Neuronal stem cell (in vitro differentiated cells): ENCODE data around the gene SCFD1. TPM values are rescaled to one million over a fixed set of nuclear protein-coding genes. Genes with fewer than 3 reads are reported as not detected.

ENCODE experiments used
- DNase-seq: peaks from one replicate; pipeline ENCODE4 v3.0.0-alpha.2; 2013; ENCODE audit warnings: low spot score
- H2AFZ ChIP-seq: one replicate; pipeline ENCODE4 v1.6.1; 2013; ENCODE audit warnings: mild to moderate bottlenecking, low read length, inconsistent platforms
- H2AK5ac ChIP-seq: 2 replicates; pipeline ENCODE4 v1.6.1; 2013; ENCODE audit warnings: low read depth, mild to moderate bottlenecking, inconsistent platforms, low read length, moderate library complexity, mixed read lengths
- H2BK120ac ChIP-seq: 2 replicates; pipeline ENCODE4 v1.6.1; 2013; ENCODE audit warnings: low read depth, mild to moderate bottlenecking, inconsistent platforms, low read length, moderate library complexity, mixed read lengths
- H2BK12ac ChIP-seq: one replicate; pipeline ENCODE4 v1.6.1; 2013; ENCODE audit warnings: low read length, inconsistent platforms
- H2BK15ac ChIP-seq: 2 replicates; pipeline ENCODE4 v1.6.1; 2013; ENCODE audit warnings: mild to moderate bottlenecking, low read length, inconsistent platforms, mixed read lengths
- H2BK5ac ChIP-seq: one replicate; pipeline ENCODE4 v1.6.1; 2013; ENCODE audit warnings: inconsistent platforms, mild to moderate bottlenecking, low read length, moderate library complexity
- H3K14ac ChIP-seq: one replicate; pipeline ENCODE4 v1.6.1; 2013; ENCODE audit warnings: low read length, inconsistent platforms
- H3K18ac ChIP-seq: 2 replicates; pipeline ENCODE4 v1.6.1; 2013; ENCODE audit warnings: low read length, inconsistent platforms
- H3K23ac ChIP-seq: 2 replicates; pipeline ENCODE4 v1.6.1; 2013; ENCODE audit warnings: low read depth, mild to moderate bottlenecking, mixed read lengths, low read length, inconsistent platforms; ENCODE audit not compliant: poor library complexity
- H3K27ac ChIP-seq: replicated peaks from 3 replicates; pipeline ENCODE4 v1.5.1; 2013; ENCODE audit warnings: low read length, inconsistent platforms
- H3K27me3 ChIP-seq, 3 experiments: 2 replicates each; pipeline ENCODE4 v1.6.1; 2013; ENCODE audit warnings: low read length in 3 of 3, mild to moderate bottlenecking in 2 of 3, inconsistent platforms in 1 of 3, low read depth in 1 of 3, mixed read lengths in 1 of 3, moderate library complexity in 1 of 3; ENCODE audit not compliant: control insufficient read depth in 3 of 3, insufficient read depth in 3 of 3
- H3K36me3 ChIP-seq, 2 donors: replicated peaks in 1 of 2; 2 replicates each; pipeline ENCODE4 v1.6.1; 2013; ENCODE audit warnings: low read length in 2 of 2; ENCODE audit not compliant: control insufficient read depth in 2 of 2, insufficient read depth in 2 of 2
- H3K4ac ChIP-seq: 2 replicates; pipeline ENCODE4 v1.6.1; 2013; ENCODE audit warnings: inconsistent platforms, mild to moderate bottlenecking, low read length, moderate library complexity
- H3K4me1 ChIP-seq, 2 donors: 1 replicate in 1 of 2; 2 replicates in 1 of 2; pipeline ENCODE4 v1.6.1; 2013; ENCODE audit warnings: low read length in 2 of 2, low read depth in 1 of 2; ENCODE audit not compliant: control insufficient read depth in 2 of 2, insufficient read depth in 1 of 2
- H3K4me2 ChIP-seq: one replicate; pipeline ENCODE4 v1.6.1; 2013; ENCODE audit warnings: mild to moderate bottlenecking, low read length, inconsistent platforms; ENCODE audit not compliant: insufficient read depth, poor library complexity, severe bottlenecking
- H3K4me3 ChIP-seq, 2 donors: 2 replicates each; pipeline ENCODE4 v1.5.1; 2013; ENCODE audit warnings: low read length in 2 of 2, mild to moderate bottlenecking in 2 of 2, inconsistent platforms in 1 of 2, moderate library complexity in 1 of 2
- H3K79me1 ChIP-seq: one replicate; pipeline ENCODE4 v1.6.1; 2013; ENCODE audit warnings: low read depth, mild to moderate bottlenecking, inconsistent platforms, low read length, moderate library complexity
- H3K9ac ChIP-seq: one replicate; pipeline ENCODE4 v1.6.1; 2013; ENCODE audit warnings: mild to moderate bottlenecking, low read depth, low read length, inconsistent platforms; ENCODE audit not compliant: poor library complexity
- H3K9me3 ChIP-seq, 2 donors: replicated peaks in 1 of 2; 2 replicates each; pipeline versions ENCODE3 to v1.6.1; 2013; ENCODE audit warnings: low read length in 2 of 2, mild to moderate bottlenecking in 2 of 2, inconsistent platforms in 1 of 2, low read depth in 1 of 2, mixed read lengths in 1 of 2, moderate library complexity in 1 of 2; ENCODE audit not compliant: control insufficient read depth in 2 of 2, insufficient read depth in 1 of 2
- H4K8ac ChIP-seq: one replicate; pipeline ENCODE4 v1.6.1; 2013; ENCODE audit warnings: low read depth, mild to moderate bottlenecking, inconsistent platforms, low read length, moderate library complexity
- H4K91ac ChIP-seq: one replicate; pipeline ENCODE4 v1.6.1; 2013; ENCODE audit warnings: low read length, low read depth, mild to moderate bottlenecking, inconsistent platforms; ENCODE audit not compliant: poor library complexity
- WGBS, 2 donors: extraction: QIAGEN DNeasy Blood & Tissue Kit; methylation state at CpG; one replicate each; pipeline ENCODE4 v1.1.7; 2013; ENCODE audit warnings: missing lambda C conversion rate in 2 of 2, mixed read lengths in 1 of 2; ENCODE audit not compliant: insufficient read length in 2 of 2, insufficient replicate concordance in 1 of 2; ENCODE audit errors: extremely low coverage in 2 of 2; 5-methylcytosine and 5-hydroxymethylcytosine counted together
- polyA plus RNA-seq, 2 experiments: library from polyadenylated mRNA; stranded (reverse); fragments of 200-250 nt; gene quantifications; one replicate each; pipeline ENCODE4 v1.2.3, GENCODE V29; 2013

The SCFD1 gene, protein sequence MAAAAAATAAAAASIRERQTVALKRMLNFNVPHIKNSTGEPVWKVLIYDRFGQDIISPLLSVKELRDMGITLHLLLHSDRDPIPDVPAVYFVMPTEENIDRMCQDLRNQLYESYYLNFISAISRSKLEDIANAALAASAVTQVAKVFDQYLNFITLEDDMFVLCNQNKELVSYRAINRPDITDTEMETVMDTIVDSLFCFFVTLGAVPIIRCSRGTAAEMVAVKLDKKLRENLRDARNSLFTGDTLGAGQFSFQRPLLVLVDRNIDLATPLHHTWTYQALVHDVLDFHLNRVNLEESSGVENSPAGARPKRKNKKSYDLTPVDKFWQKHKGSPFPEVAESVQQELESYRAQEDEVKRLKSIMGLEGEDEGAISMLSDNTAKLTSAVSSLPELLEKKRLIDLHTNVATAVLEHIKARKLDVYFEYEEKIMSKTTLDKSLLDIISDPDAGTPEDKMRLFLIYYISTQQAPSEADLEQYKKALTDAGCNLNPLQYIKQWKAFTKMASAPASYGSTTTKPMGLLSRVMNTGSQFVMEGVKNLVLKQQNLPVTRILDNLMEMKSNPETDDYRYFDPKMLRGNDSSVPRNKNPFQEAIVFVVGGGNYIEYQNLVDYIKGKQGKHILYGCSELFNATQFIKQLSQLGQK
- 106 TPM for polyA plus RNA-seq (2013, experiment 1 of 2)
- polyA plus RNA-seq (2013, experiment 2 of 2), result 108 TPM

DNA sequence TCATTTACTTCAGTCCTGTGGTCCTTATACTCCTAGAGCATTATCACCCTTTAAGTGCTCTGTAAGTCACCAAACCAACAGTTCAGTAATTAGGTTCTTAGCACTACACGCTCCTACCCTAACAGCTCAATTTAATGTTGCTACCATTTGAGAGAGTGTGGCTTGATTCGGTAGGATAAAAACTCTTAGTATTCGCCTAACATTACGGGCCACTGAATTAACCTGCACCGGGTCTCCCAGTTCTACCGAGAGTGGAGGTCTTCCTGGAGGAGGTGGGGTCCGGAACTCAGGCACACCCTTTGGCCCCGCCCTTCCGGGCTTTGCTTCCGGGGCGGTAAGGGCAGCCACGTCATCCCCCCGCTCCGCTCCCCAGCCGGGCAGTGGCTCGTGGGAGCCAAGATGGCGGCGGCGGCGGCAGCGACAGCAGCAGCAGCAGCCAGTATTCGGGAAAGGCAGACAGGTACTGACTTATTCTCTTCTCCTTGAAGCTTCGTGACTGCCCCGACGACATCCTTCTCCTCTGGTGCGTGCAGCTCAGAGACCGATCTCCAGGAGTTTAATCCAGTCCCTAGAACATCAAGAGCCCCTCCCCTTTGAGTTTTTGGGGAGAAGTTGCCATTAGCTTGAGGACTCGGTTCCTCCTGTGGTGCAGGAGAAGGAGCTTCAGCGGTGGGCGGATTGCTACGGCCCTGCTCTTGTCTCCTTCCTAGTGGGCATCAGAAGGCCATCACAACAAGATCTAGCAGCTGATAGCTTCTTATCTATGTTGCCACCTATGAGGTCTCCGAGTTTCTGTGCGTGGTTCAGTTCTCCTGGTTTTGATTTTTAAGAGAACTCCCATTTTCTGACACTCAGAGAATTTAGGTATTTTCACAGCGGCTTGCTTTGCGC is at the start of gene SCFD1:
SCFD1 (plus strand) TSS at position 380 of the 891 bp plus-strand sequence; CDS start at position 400, 20 bp downstream.
- Histone ChIP-seq H2BK12ac (no peak within 1 kb of the TSS), H4K91ac (no peak within 1 kb of the TSS), H2BK120ac (no peak within 1 kb of the TSS)

DNA sequence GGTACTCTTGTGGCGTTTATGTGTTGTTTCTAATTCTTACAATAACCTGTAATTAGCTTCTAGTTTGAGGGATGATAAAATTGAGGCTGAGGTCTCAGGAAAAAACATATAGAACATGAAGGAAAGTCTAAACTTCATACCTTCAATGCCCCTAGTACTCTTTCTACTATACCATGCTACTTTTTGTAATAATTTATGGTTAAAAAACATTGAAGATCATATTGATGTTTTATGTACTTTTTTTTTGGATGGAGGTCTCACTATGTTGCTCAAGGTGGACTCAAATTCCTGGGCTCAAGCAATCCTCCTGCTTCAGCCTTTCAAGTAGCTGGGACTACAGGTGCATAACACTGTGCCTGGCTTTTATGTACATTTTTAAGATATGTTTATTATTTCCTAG is 49.3 kb upstream of the SCFD1 start:
- Histone ChIP-seq H2BK15ac (no peak overlapping the region), H2AK5ac (no peak overlapping the region), H2BK12ac (no peak overlapping the region), H3K9me3 (peaks cover 0 to 9% of the 10 kb centered on the region in 2 donors), H2AFZ (no peak overlapping the region), H3K27ac (no peak overlapping the region), H3K4me2 (no peak overlapping the region), H3K79me1 (no peaks in the 10 kb centered on the region), H4K91ac (no peak overlapping the region), H4K8ac (no peak overlapping the region), H2BK5ac (no peak overlapping the region), H3K23ac (no peak overlapping the region), H3K9ac (no peak overlapping the region), H3K4me3 (no peak overlapping the region), H3K36me3 (peaks cover 0 to 10% of the 10 kb centered on the region in 2 donors), H3K27me3 (no peaks in the 10 kb centered on the region), H3K4ac (no peak overlapping the region), H3K4me1 (peaks cover 0 to 4% of the 10 kb centered on the region in 2 donors), H3K14ac (no peak overlapping the region), H2BK120ac (no peak overlapping the region), H3K18ac (no peak overlapping the region)
- no peak for DNase-seq
- no CpG with 5 or more reads among the region's 1 CpG for WGBS, 2 donors

More for the DNA sequence above, at the start of gene SCFD1:
- Histone ChIP-seq H3K14ac (no peak within 1 kb of the TSS), H3K23ac (peak within 1 kb of the TSS; percentile 37), H3K27me3 (no peaks in the 10 kb centered on the region), H2AFZ (peak within 1 kb of the TSS; percentile 93), H3K4me2 (peak within 1 kb of the TSS; percentile 47), H3K18ac (peak within 1 kb of the TSS; percentile 69), H3K9ac (peak within 1 kb of the TSS; percentile 65), H3K4me1 (no peaks in the 10 kb centered on the region), H3K4me3 (peak within 1 kb of the TSS; percentile 83 to 93), H3K9me3 (no peaks in the 10 kb centered on the region), H3K27ac (peak within 1 kb of the TSS; percentile 90), H3K4ac (no peak within 1 kb of the TSS), H3K36me3 (peaks cover 0 to 26% of the 10 kb centered on the region in 2 donors), H2BK15ac (no peak within 1 kb of the TSS), H2BK5ac (no peak within 1 kb of the TSS), H3K79me1 (no peaks in the 10 kb centered on the region), H2AK5ac (no peak within 1 kb of the TSS), H4K8ac (peak within 1 kb of the TSS; percentile 78)
- no CpG with 5 or more reads among the region's 35 CpGs for WGBS, 2 donors
- DNase-seq, result peak; percentile 82

DNA sequence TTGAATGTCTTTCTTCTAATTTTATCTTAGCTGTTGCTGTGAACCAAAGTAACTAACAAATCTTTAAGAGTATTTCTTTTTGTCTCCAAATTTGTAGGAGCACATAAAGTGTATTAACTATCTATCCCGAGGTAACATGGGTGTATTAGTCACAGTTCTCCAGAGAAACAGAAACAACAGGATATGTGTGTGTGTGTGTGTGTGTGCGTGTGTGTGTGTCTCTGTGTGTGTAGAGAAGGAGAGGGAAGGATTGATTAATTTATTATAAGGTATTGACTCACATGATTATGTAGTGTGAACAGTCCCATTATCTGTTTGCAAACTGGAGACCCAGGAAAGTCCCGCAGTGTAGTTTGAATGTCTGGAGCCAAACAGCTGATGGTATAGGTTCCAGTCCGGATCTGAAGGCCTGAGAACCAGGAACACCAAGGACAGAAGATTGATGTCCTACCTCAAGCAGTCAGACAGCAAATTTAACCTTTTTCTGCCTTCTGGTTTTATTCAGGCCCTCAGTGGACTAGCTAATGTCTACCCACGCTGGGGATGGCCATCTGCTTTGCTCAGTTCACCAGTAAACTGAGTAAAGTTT is 48.8 kb upstream of the SCFD1 start:
- Histone ChIP-seq H3K27me3 (no peaks in the 10 kb centered on the region), H3K4me1 (peaks cover 0 to 4% of the 10 kb centered on the region in 2 donors), H4K8ac (no peak overlapping the region), H2AK5ac (no peak overlapping the region), H3K4me2 (no peak overlapping the region), H2BK12ac (no peak overlapping the region), H4K91ac (no peak overlapping the region), H2AFZ (no peak overlapping the region), H3K9me3 (peaks cover 0 to 8% of the 10 kb centered on the region in 2 donors), H3K9ac (no peak overlapping the region), H3K4ac (no peak overlapping the region), H3K14ac (no peak overlapping the region), H3K18ac (no peak overlapping the region), H3K23ac (no peak overlapping the region), H3K79me1 (no peaks in the 10 kb centered on the region), H3K36me3 (peaks cover 0 to 10% of the 10 kb centered on the region in 2 donors), H2BK120ac (no peak overlapping the region), H2BK5ac (no peak overlapping the region), H2BK15ac (no peak overlapping the region), H3K4me3 (no peak overlapping the region), H3K27ac (no peak overlapping the region)
- DNase-seq, result no peak
- WGBS, 2 donors, result no CpG with 5 or more reads among the region's 5 CpGs
